Measurements from ENCODE around the gene HABP2.
A peak's percentile ranks its signal among the peaks of the same experiment; 100 is the strongest.

HABP2 gene

GRCh38 chr10:113549856-113550255 lies 3.0 kb upstream of the HABP2 start:
- no peak overlapping the region for H3K27ac ChIP-seq (ENCODE audit: extremely low read depth, low read depth, low read length)
- no peaks in the 10 kb centered on the region for H3K4me1 ChIP-seq (ENCODE audit: control insufficient read depth, insufficient read depth, low read length)
- ChIA-PET POLR2A (no interaction called here), CTCF (interaction anchor here (0.6 kb wide), 1 partner anchor 1005 kb away, joined by 3 read pairs; no protein-coding TSS in a partner anchor)
- H3K4me3 ChIP-seq (ENCODE audit: low read depth, low read length) = no peak overlapping the region
- TF ChIP-seq ZNF488 (tag by site-specific recombination; IDR thresholded peaks at IDR 0.05) (no peak), ZNF596 (tag by site-specific recombination; IDR thresholded peaks at IDR 0.05) (no peak), KLF9 (tag by site-specific recombination; IDR thresholded peaks at IDR 0.05; ENCODE audit: low read depth) (no peak), ZNF350 (tag by site-specific recombination; IDR thresholded peaks at IDR 0.05) (no peak), OVOL3 (tag by site-specific recombination; IDR thresholded peaks at IDR 0.05) (no peak), ZNF529 (tag by site-specific recombination; IDR thresholded peaks at IDR 0.05; ENCODE audit: insufficient replicate concordance) (no peak), ZNF16 (tag by site-specific recombination; IDR thresholded peaks at IDR 0.05; ENCODE audit: low read depth) (no peak), ZNF146 (tag by site-specific recombination; IDR thresholded peaks at IDR 0.05) (no peak), ZNF174 (tag by site-specific recombination; IDR thresholded peaks at IDR 0.05) (no peak), ZNF18 (tag by site-specific recombination; IDR thresholded peaks at IDR 0.05) (no peak), ZEB2 (tag by site-specific recombination; IDR thresholded peaks at IDR 0.05) (no peak), PRDM10 (tag by site-specific recombination; IDR thresholded peaks at IDR 0.05) (no peak), ZNF114 (tag by site-specific recombination; IDR thresholded peaks at IDR 0.05) (no peak), ZNF280C (tag by site-specific recombination; IDR thresholded peaks at IDR 0.05) (no peak)
- H3K36me3 ChIP-seq (ENCODE audit: control insufficient read depth in 2 of 2, insufficient read depth in 1 of 2, low read length in 2 of 2) = no peaks in the 10 kb centered on the region
- no peaks in the 10 kb centered on the region for H3K9me3 ChIP-seq (ENCODE audit: control insufficient read depth, insufficient read depth, low read depth, low read length)

- ChIA-PET POLR2A (no interaction called here), CTCF (interaction anchor here (0.6 kb wide), 1 partner anchor 1006 kb away, joined by 3 read pairs; no protein-coding TSS in a partner anchor)
- no peak overlapping the region for H3K27ac ChIP-seq (ENCODE audit: extremely low read depth, low read depth, low read length)
- no peaks in the 10 kb centered on the region for H3K9me3 ChIP-seq (ENCODE audit: control insufficient read depth, insufficient read depth, low read depth, low read length)
- TF ChIP-seq AEBP2 (tag by site-specific recombination; IDR thresholded peaks at IDR 0.05; ENCODE audit: borderline replicate concordance) (no peak), SETDB1 (IDR thresholded peaks at IDR 0.05; ENCODE audit: insufficient read length, low read length) (peak; percentile 44)
- H3K4me3 ChIP-seq (ENCODE audit: low read depth, low read length) = no peak overlapping the region
- H3K4me1 ChIP-seq (ENCODE audit: control insufficient read depth, insufficient read depth, low read length) = no peaks in the 10 kb centered on the region
- H3K36me3 ChIP-seq (ENCODE audit: control insufficient read depth in 2 of 2, insufficient read depth in 1 of 2, low read length in 2 of 2) = no peaks in the 10 kb centered on the region
These were observed 2.5 kb upstream of the HABP2 start for GRCh38 chr10:113550365-113550764.

Measured in HEK293 (cell line).